Transverse colon (tissue), 4 donors: ENCODE measurements around the gene KRT71. TPM values are rescaled to one million over a fixed set of nuclear protein-coding genes. Genes with fewer than 3 reads are reported as not detected.

Experiments
- DNase-seq: peaks from one replicate; pipeline ENCODE4 v3.0.0-alpha.2; 2019
- H3K27ac ChIP-seq, 4 donors: fragments of 200-600 bp; sonication (generic); 2 replicates each; pipeline ENCODE4 v1.5.1; 2016 to 2018; ENCODE audit warnings: inconsistent platforms in 4 of 4
- H3K27me3 ChIP-seq: fragments of 200-600 bp; sonication (generic); 2 replicates; pipeline ENCODE4 v1.5.1; 2017; ENCODE audit warnings: inconsistent platforms
- H3K36me3 ChIP-seq, 4 donors: fragments of 200-600 bp; sonication (generic); 2 replicates each; pipeline ENCODE4 v1.5.1; 2017 to 2019; ENCODE audit warnings: inconsistent platforms in 4 of 4
- H3K4me1 ChIP-seq, 4 donors: fragments of 200-600 bp; sonication (generic); 2 replicates each; pipeline ENCODE4 v1.5.1; 2017 to 2020; ENCODE audit warnings: inconsistent platforms in 4 of 4
- H3K4me3 ChIP-seq, 4 donors: fragments of 200-600 bp; sonication (generic); 1 replicate in 1 of 4; 2 replicates in 3 of 4; pipeline versions ENCODE4 v1.5.1 to v1.6.1; 2017 to 2019; ENCODE audit warnings: inconsistent platforms in 4 of 4
- H3K9me3 ChIP-seq, 2 donors: fragments of 200-600 bp; sonication (generic); 2 replicates each; pipeline ENCODE4 v1.5.1; 2017 to 2019; ENCODE audit warnings: inconsistent platforms in 2 of 2
- EP300 ChIP-seq: sonication (generic); formaldehyde crosslinking; IDR thresholded peaks from one replicate; pipeline ENCODE4 v1.6.1; 2017; ENCODE audit warnings: antibody characterized with exemption, low read depth
- POLR2A ChIP-seq: fragments of 450-650 bp; IDR thresholded peaks from one replicate; pipeline ENCODE4 v1.6.1; 2016; ENCODE audit warnings: antibody characterized with exemption, mild to moderate bottlenecking, moderate library complexity
- POLR2AphosphoS5 ChIP-seq, 3 donors: sonication (generic); formaldehyde crosslinking; IDR thresholded peaks; one replicate each; pipeline ENCODE4 v1.6.1; 2016; ENCODE audit warnings: antibody characterized with exemption in 3 of 3
- WGBS, 2 donors: methylation state at CpG; one replicate each; pipeline ENCODE4 v1.1.5; 2018; ENCODE audit warnings: low coverage in 1 of 2; 5-methylcytosine and 5-hydroxymethylcytosine counted together
- in situ Hi-C, 4 donors: fragments of 200-750 bp; cut with MboI; loops; one replicate each; pipeline versions ENCODE4 v1.15.0 to v1.15.1; 2017; ENCODE audit warnings: low sequenced_read_pairs in 3 of 4, low pct_ligation_motif_present in 1 of 4, low pct_unique_long_range_greater_than_20kb in 1 of 4
- intact Hi-C: fragments of 100-400 bp; cut with DNase I; formaldehyde crosslinking; loops from one replicate; pipeline ENCODE4 v1.15.1; 2023; ENCODE audit warnings: low total_unique reads
- total RNA-seq, 4 donors: library from RNA; depleted of rRNA; stranded (reverse); fragments of >200 nt; gene quantifications; one replicate each; pipeline ENCODE4 v1.1.0, GENCODE V29; 2016
- TF ChIP-seq, protein P1 (sequence below), 5 experiments: fragments of 200-600 bp in 3 of 5; fragments of 450-650 bp in 2 of 5; sonication (generic) in 3 of 5; IDR thresholded peaks; 1 replicate in 2 of 5; 2 replicates in 3 of 5; pipeline ENCODE4 v1.5.1; 2016 to 2017; ENCODE audit warnings: antibody characterized with exemption in 5 of 5, inconsistent platforms in 3 of 5, mild to moderate bottlenecking in 2 of 5, moderate library complexity in 1 of 5

KRT71 gene
- not detected for total RNA-seq

DNA sequence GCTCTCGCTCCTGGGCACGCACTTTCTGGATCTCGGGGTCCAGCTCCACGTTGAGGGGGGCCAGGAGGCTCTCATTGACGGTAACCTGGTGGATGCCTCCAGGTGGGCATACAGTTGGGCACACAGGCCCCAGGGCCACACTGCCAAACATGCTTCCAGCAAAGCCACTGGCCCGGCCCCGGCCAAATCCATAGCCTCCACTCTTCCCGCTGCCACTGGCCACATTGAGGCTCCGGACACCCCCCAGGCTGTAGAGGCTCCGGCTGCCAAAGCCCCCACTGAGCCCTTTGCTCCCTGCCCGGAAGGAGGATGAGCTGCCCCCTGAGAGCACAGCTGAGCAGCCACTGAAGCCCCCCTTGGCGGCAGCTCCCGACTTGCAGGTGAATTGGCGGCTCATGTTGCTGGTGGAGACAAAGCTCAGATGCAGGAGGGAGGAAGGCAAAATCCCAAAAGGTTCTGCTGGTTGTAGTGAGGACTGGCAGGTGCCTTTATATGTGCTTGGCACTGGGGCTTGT lies at the start of gene KRT71:
Gene KRT71, minus strand, starts transcription at position 465 of the 515 bp plus-strand sequence. Its CDS starts 68 bp downstream, at position 397.
- Histone ChIP-seq H3K36me3 (no peaks in the 10 kb centered on the region), H3K9me3 (no peaks in the 10 kb centered on the region), H3K27ac (no peak within 1 kb of the TSS), H3K27me3 (peaks cover 4% of the 10 kb centered on the region), H3K4me1 (no peaks in the 10 kb centered on the region), H3K4me3 (no peak within 1 kb of the TSS)
- 90% methylated on average over 12 of the region's 14 CpGs; no CpG with 5 or more reads in 1 of the 2 donors for WGBS, 2 donors
- in situ Hi-C loops (no loop called here), intact Hi-C loops (no loop called here)
- no peak for DNase-seq
- TF ChIP-seq POLR2A (no peak), POLR2AphosphoS5 (IDR thresholded peaks at IDR 0.05) (no peak), EP300 (no peak)
- TF ChIP-seq, protein P1, sequence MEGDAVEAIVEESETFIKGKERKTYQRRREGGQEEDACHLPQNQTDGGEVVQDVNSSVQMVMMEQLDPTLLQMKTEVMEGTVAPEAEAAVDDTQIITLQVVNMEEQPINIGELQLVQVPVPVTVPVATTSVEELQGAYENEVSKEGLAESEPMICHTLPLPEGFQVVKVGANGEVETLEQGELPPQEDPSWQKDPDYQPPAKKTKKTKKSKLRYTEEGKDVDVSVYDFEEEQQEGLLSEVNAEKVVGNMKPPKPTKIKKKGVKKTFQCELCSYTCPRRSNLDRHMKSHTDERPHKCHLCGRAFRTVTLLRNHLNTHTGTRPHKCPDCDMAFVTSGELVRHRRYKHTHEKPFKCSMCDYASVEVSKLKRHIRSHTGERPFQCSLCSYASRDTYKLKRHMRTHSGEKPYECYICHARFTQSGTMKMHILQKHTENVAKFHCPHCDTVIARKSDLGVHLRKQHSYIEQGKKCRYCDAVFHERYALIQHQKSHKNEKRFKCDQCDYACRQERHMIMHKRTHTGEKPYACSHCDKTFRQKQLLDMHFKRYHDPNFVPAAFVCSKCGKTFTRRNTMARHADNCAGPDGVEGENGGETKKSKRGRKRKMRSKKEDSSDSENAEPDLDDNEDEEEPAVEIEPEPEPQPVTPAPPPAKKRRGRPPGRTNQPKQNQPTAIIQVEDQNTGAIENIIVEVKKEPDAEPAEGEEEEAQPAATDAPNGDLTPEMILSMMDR (IDR thresholded peaks at IDR 0.05): no peak

DNA sequence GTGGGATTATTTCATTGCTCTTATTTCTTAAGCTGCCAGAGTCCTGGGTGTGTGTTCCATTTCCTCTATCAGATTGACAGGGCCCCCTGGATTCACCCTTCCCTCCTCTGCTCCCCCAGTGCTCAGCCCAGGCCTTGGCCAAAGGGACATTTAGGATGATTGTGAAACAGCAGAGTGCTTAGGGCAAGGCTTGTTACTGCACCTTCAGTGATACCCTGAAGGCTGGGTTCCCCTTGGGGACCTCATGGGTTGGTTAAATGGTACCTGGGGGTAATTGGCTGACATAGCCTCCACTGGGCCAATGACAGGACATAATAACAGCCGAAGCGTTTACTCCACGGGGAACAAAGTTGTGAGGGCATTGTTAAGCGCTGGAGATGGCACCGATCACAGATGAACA lies 49.6 kb upstream of the KRT71 start:
- peaks cover 47% of the 10 kb centered on the region for H3K27me3 ChIP-seq
- no peaks in the 10 kb centered on the region for H3K36me3 ChIP-seq
- no peak overlapping the region for H3K4me3 ChIP-seq
- no peaks in the 10 kb centered on the region for H3K9me3 ChIP-seq
- TF ChIP-seq POLR2A (no peak), EP300 (no peak), POLR2AphosphoS5 (IDR thresholded peaks at IDR 0.05) (no peak)
- TF ChIP-seq, protein P1 (IDR thresholded peaks at IDR 0.05): no peak
- no peak overlapping the region for H3K27ac ChIP-seq
- in situ Hi-C loops: no loop called here
- DNase-seq: no peak
- H3K4me1 ChIP-seq: no peaks in the 10 kb centered on the region
- WGBS, 2 donors: 86 to 92% methylated on average over 5 of the region's 5 CpGs
- intact Hi-C loops: no loop called here

DNA sequence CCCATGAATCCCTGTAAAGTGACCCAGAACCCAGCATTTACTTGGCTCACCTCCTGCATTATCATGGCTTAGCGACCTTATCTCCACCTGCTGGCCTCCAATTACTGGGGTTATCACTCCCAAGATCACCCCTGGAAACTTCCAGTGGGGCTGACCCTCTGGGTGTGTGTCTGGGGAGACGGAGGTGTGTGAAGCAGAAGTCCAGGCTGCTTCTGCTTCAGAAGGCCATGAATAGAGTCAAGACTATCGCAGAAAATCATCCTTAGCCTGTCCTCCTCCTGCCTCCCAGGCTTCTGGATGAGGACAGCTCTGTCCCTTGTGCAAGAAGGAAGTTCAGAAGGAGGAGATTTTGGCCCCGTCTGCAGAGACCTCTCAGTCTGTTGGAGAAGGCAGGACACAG lies 48.7 kb upstream of the KRT71 start:
- Histone ChIP-seq H3K27ac (no peak overlapping the region), H3K4me3 (no peak overlapping the region), H3K4me1 (no peaks in the 10 kb centered on the region), H3K9me3 (no peaks in the 10 kb centered on the region), H3K36me3 (no peaks in the 10 kb centered on the region), H3K27me3 (peaks cover 50% of the 10 kb centered on the region)
- TF ChIP-seq POLR2A: no peak
- TF ChIP-seq, protein P1 (IDR thresholded peaks at IDR 0.05): no peak
- no peak for TF ChIP-seq EP300
- no peak for TF ChIP-seq POLR2AphosphoS5 (IDR thresholded peaks at IDR 0.05)
- no peak for DNase-seq
- intact Hi-C loops (no loop called here), in situ Hi-C loops (no loop called here)
- 75% methylated on average over 2 to 4 of the region's 4 CpGs for WGBS, 2 donors

DNA sequence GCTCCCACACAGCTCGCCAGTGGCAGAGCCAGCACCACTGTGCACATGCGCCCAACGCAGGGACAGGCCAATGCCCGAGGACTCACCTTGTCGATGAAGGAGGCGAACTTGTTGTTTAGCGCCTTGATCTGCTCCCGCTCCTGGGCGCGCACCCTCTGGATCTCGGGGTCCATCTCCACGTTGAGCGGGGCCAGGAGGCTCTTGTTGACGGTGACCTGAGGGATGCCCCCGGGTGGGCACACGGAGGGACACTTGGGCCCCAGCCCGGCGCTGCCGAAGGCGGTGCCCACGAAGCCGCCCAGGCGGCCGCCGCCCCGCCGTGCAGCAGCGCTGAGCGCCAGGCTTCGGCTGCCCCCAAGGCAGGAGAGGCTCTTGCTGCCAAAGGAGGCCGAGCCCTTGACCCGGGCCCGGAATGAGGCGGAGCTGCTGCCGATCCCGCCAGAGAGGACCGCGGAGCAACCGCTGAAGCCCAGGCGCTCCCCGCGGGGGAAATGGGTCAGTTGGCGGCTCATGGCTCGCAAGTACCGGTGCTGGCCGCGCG lies 48.1 kb upstream of the KRT71 start, which contains the start of gene KRT72:
Gene KRT72, minus strand, starts transcription at position 523 of the 541 bp plus-strand sequence. Its CDS starts 11 bp downstream, at position 512.
- 65% methylated on average over 33 of the region's 48 CpGs; no CpG with 5 or more reads in 1 of the 2 donors for WGBS, 2 donors
- Histone ChIP-seq H3K9me3 (no peaks in the 10 kb centered on the region), H3K4me1 (no peaks in the 10 kb centered on the region), H3K27me3 (peaks cover 54% of the 10 kb centered on the region), H3K4me3 (no peak within 1 kb of the TSS), H3K27ac (no peak within 1 kb of the TSS), H3K36me3 (no peaks in the 10 kb centered on the region)
- in situ Hi-C loops: no loop called here
- TF ChIP-seq, protein P1 (IDR thresholded peaks at IDR 0.05): no peak
- TF ChIP-seq POLR2A (no peak), EP300 (no peak), POLR2AphosphoS5 (IDR thresholded peaks at IDR 0.05) (no peak)
- intact Hi-C loops: no loop called here
- DNase-seq: no peak
